ENCODE data around the gene TWNK. TPM values are rescaled to one million over a fixed set of nuclear protein-coding genes. Genes with fewer than 3 reads are reported as not detected.

The TWNK gene
- total RNA-seq, 1 experiment from 2014 or later, result 28.2 TPM

DNA sequence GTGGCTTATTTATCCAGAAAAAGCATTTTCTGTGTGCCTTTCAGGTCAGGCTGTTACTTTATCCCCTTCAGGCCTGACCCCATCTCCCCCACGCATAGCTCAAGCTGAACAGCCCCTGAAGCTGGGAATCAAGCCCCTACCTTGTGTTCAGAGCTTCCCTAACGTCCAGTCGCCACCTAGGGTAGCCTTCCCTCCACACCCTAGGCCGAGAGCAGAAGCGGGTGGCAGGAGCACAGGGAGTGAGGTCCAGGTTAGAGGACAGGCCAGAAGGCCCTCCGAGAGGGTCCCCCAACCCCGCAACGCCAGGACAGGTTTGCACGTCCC is 18.5 kb upstream of the TWNK start:
- ChIA-PET POLR2A (no interaction called here), CTCF (interaction anchor here (0.6 to 5.6 kb wide), 24 partner anchors 13 to 1733 kb away, joined by 3 to 41 read pairs (median 4); partner anchors contain the start of genes KAZALD1, LZTS2 and SLF2)
- Mint-ChIP-seq H3K4me1 (peaks cover 31% of the 10 kb centered on the region), H3K36me3 (no peaks in the 10 kb centered on the region), H3K9me3 (no peaks in the 10 kb centered on the region), H3K27ac (no peak overlapping the region), H3K27me3 (ENCODE audit: low read depth) (no peaks in the 10 kb centered on the region; the same call in 1 of the 2 replicates), H3K4me3 (peak overlapping the region; percentile 73)
- DNase-seq (ENCODE audit: low spot score) (no peak), ATAC-seq (peak; percentile 28)
- TF ChIP-seq TEAD1 (CRISPR knock-in tag; IDR thresholded peaks at IDR 0.05) (peak; percentile 60; the same call in 1 of the 2 replicates), ZNF671 (CRISPR knock-in tag; IDR thresholded peaks at IDR 0.05) (no peak), ZNF121 (CRISPR knock-in tag; IDR thresholded peaks at IDR 0.05) (peak; percentile 85; the same call in 1 of the 2 replicates), ZBTB21 (CRISPR knock-in tag; IDR thresholded peaks at IDR 0.05; ENCODE audit: borderline replicate concordance) (no peak)
- TF ChIP-seq, protein P1, sequence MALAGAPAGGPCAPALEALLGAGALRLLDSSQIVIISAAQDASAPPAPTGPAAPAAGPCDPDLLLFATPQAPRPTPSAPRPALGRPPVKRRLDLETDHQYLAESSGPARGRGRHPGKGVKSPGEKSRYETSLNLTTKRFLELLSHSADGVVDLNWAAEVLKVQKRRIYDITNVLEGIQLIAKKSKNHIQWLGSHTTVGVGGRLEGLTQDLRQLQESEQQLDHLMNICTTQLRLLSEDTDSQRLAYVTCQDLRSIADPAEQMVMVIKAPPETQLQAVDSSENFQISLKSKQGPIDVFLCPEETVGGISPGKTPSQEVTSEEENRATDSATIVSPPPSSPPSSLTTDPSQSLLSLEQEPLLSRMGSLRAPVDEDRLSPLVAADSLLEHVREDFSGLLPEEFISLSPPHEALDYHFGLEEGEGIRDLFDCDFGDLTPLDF (CRISPR knock-in tag; IDR thresholded peaks at IDR 0.05), result no peak

DNA sequence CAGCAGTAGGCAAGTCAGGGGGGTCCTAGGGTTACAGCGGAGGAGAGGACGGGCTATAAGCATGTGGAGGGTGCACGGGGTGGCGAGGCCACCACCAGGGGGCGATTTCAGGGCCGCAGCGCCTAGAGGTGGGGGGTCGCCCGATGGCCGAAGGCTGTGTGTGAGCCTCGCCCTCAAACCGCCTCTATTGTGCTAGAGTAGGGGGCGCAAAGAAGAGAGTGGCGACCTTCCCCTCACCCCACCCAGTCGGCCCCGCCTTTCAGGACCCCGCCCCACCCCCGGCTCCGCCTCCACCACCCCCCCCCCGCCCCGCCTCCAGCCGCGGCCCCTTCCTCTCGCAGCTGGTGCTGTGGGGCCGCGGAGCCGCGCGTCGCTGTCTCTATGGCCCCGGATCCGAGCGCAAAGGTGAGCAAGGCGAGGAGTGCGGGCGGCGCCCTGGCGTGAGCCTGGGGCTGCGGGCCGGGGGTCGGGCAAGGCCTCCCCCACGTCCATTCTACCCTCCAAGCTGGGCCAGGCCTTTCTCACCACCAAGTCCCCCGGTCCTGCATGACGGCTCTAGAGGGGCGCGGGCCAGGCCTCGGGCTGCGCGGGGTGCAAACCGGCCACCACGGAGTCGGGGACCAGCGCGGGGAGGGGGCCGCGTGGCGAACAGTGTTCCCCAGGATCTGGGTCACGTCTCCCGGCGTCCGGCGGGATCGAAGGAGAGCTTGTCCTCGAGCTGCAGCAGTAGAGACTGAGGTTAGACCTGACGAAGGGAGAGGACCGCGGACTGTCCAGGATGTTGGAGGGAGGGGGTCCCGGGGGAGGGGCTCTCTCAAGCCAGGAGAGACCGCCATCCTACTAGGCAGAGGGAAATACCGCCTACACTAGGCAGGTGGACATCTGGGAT is 17.9 kb upstream of the TWNK start, which contains the start of gene SEMA4G:
Gene SEMA4G, plus strand, starts transcription at position 318 of the 889 bp plus-strand sequence. CDS start 3,409 bp downstream, outside the sequence.
- H3K27ac Mint-ChIP-seq, result no peak within 1 kb of the TSS
- TF ChIP-seq CTCF (IDR thresholded peaks at IDR 0.05) (peak; percentile 59; the same call in 1 of the 2 replicates), AFF4 (CRISPR knock-in tag; IDR thresholded peaks at IDR 0.05; ENCODE audit: borderline replicate concordance) (no peak), NR2C2 (CRISPR knock-in tag; IDR thresholded peaks at IDR 0.05) (no peak), FOXK1 (CRISPR knock-in tag; IDR thresholded peaks at IDR 0.05) (no peak; the same call in 1 of the 2 replicates), ESRRA (CRISPR knock-in tag; IDR thresholded peaks at IDR 0.05; ENCODE audit: borderline replicate concordance) (peak; percentile 58; the same call in 1 of the 2 replicates), ETV6 (CRISPR knock-in tag; IDR thresholded peaks at IDR 0.05) (0 out of 2 replicates have a peak, but pooled peaks have one; percentile 16), SP1 (CRISPR knock-in tag; conservative IDR thresholded peaks at IDR 0.05) (peak; percentile 44)
- TF ChIP-seq, protein P2, sequence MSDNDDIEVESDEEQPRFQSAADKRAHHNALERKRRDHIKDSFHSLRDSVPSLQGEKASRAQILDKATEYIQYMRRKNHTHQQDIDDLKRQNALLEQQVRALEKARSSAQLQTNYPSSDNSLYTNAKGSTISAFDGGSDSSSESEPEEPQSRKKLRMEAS (CRISPR knock-in tag; IDR thresholded peaks at IDR 0.05), result peak; percentile 68
- peaks cover 31% of the 10 kb centered on the region for H3K4me1 Mint-ChIP-seq
- ATAC-seq (peak; percentile 84), DNase-seq (ENCODE audit: low spot score) (peak; percentile 76)
- ChIA-PET CTCF (interaction anchor here (0.6 to 5.6 kb wide), 38 partner anchors 12 to 1268 kb away, joined by 3 to 41 read pairs (median 4); partner anchors contain the start of genes KAZALD1, LZTS2, MRPL43 and SLF2), POLR2A (no interaction called here)
- H3K9me3 Mint-ChIP-seq, result no peaks in the 10 kb centered on the region
- H3K36me3 Mint-ChIP-seq, result no peaks in the 10 kb centered on the region
- H3K27me3 Mint-ChIP-seq (ENCODE audit: low read depth), result no peaks in the 10 kb centered on the region; the same call in 1 of the 2 replicates
- peak within 1 kb of the TSS; percentile 74 for H3K4me3 Mint-ChIP-seq
